Measurements from ENCODE around the gene EXOC6.

EXOC6 gene

GRCh38 chr10:93060887-93061593 lies 212.7 kb downstream of the EXOC6 start:
- peaks cover 4 to 39% (median 30%) of the 10 kb centered on the region in 5 donors for H3K4me1 ChIP-seq (ENCODE audit: control insufficient read depth in 5 of 5, insufficient read depth in 5 of 5, low read length in 5 of 5)

GRCh38 chr10:93061594-93062513 lies 213.5 kb downstream of the EXOC6 start:
- Histone ChIP-seq H3K4me1 (ENCODE audit: control insufficient read depth in 5 of 5, insufficient read depth in 5 of 5, low read length in 5 of 5) (peaks cover 4 to 39% (median 30%) of the 10 kb centered on the region in 5 donors), H3K27me3 (ENCODE audit: control insufficient read depth in 5 of 5, insufficient read depth in 4 of 5, low read length in 5 of 5) (peaks cover 47 to 67% (median 55%) of the 10 kb centered on the region in 5 donors), H3K4me3 (ENCODE audit: low read depth in 1 of 5, low read length in 5 of 5) (peak overlapping the region; percentile 57 to 66 (median 65)), H3K27ac (ENCODE audit: low read depth, low read length) (no peak overlapping the region), H3K36me3 (ENCODE audit: control insufficient read depth in 5 of 5, insufficient read depth in 5 of 5, low read length in 5 of 5) (peaks cover 0 to 6% (median 3%) of the 10 kb centered on the region in 5 donors), H3K9me3 (ENCODE audit: control insufficient read depth in 5 of 5, low read length in 5 of 5) (no peaks in the 10 kb centered on the region), H3K9ac (ENCODE audit: low read length in 5 of 5) (peak overlapping the region in 1 of 5 donors; percentile 43)

More at GRCh38 chr10:93060887-93061593, 212.7 kb downstream of the EXOC6 start:
- Histone ChIP-seq H3K27me3 (ENCODE audit: control insufficient read depth in 5 of 5, insufficient read depth in 4 of 5, low read length in 5 of 5) (peaks cover 40 to 59% (median 48%) of the 10 kb centered on the region in 5 donors), H3K36me3 (ENCODE audit: control insufficient read depth in 5 of 5, insufficient read depth in 5 of 5, low read length in 5 of 5) (peaks cover 0 to 6% (median 3%) of the 10 kb centered on the region in 5 donors), H3K9me3 (ENCODE audit: control insufficient read depth in 5 of 5, low read length in 5 of 5) (no peaks in the 10 kb centered on the region), H3K4me3 (ENCODE audit: low read depth in 1 of 5, low read length in 5 of 5) (peak overlapping the region in 1 of 5 donors; percentile 11), H3K9ac (ENCODE audit: low read length in 5 of 5) (no peak overlapping the region), H3K27ac (ENCODE audit: low read depth, low read length) (no peak overlapping the region)

GRCh38 chr10:93062514-93063143 lies 214.3 kb downstream of the EXOC6 start:
- Histone ChIP-seq H3K36me3 (ENCODE audit: control insufficient read depth in 5 of 5, insufficient read depth in 5 of 5, low read length in 5 of 5) (peaks cover 0 to 6% (median 2%) of the 10 kb centered on the region in 5 donors), H3K9ac (ENCODE audit: low read length in 5 of 5) (peak overlapping the region in 1 of 5 donors; percentile 43), H3K27me3 (ENCODE audit: control insufficient read depth in 5 of 5, insufficient read depth in 4 of 5, low read length in 5 of 5) (peaks cover 54 to 73% (median 61%) of the 10 kb centered on the region in 5 donors), H3K27ac (ENCODE audit: low read depth, low read length) (no peak overlapping the region), H3K9me3 (ENCODE audit: control insufficient read depth in 5 of 5, low read length in 5 of 5) (no peaks in the 10 kb centered on the region), H3K4me1 (ENCODE audit: control insufficient read depth in 5 of 5, insufficient read depth in 5 of 5, low read length in 5 of 5) (peaks cover 4 to 39% (median 30%) of the 10 kb centered on the region in 5 donors), H3K4me3 (ENCODE audit: low read depth in 1 of 5, low read length in 5 of 5) (peak overlapping the region; percentile 57 to 66 (median 65))

GRCh38 chr10:93063144-93063976 lies 215.0 kb downstream of the EXOC6 start:
- Histone ChIP-seq H3K36me3 (ENCODE audit: control insufficient read depth in 5 of 5, insufficient read depth in 5 of 5, low read length in 5 of 5) (peaks cover 0 to 3% (median 0%) of the 10 kb centered on the region in 5 donors), H3K4me1 (ENCODE audit: control insufficient read depth in 5 of 5, insufficient read depth in 5 of 5, low read length in 5 of 5) (peaks cover 4 to 43% (median 33%) of the 10 kb centered on the region in 5 donors), H3K4me3 (ENCODE audit: low read depth in 1 of 5, low read length in 5 of 5) (peak overlapping the region in 1 of 5 donors; percentile 59), H3K27me3 (ENCODE audit: control insufficient read depth in 5 of 5, insufficient read depth in 4 of 5, low read length in 5 of 5) (peaks cover 62 to 80% (median 68%) of the 10 kb centered on the region in 5 donors), H3K9me3 (ENCODE audit: control insufficient read depth in 5 of 5, low read length in 5 of 5) (no peaks in the 10 kb centered on the region), H3K27ac (ENCODE audit: low read depth, low read length) (no peak overlapping the region), H3K9ac (ENCODE audit: low read length in 5 of 5) (no peak overlapping the region)

GRCh38 chr10:93063977-93064660 lies 215.8 kb downstream of the EXOC6 start:
- Histone ChIP-seq H3K9ac (ENCODE audit: low read length in 5 of 5) (no peak overlapping the region), H3K4me3 (ENCODE audit: low read depth in 1 of 5, low read length in 5 of 5) (no peak overlapping the region), H3K27ac (ENCODE audit: low read depth, low read length) (no peak overlapping the region), H3K9me3 (ENCODE audit: control insufficient read depth in 5 of 5, low read length in 5 of 5) (no peaks in the 10 kb centered on the region), H3K36me3 (ENCODE audit: control insufficient read depth in 5 of 5, insufficient read depth in 5 of 5, low read length in 5 of 5) (peaks cover 0 to 3% (median 0%) of the 10 kb centered on the region in 5 donors), H3K4me1 (ENCODE audit: control insufficient read depth in 5 of 5, insufficient read depth in 5 of 5, low read length in 5 of 5) (peaks cover 4 to 51% (median 41%) of the 10 kb centered on the region in 5 donors), H3K27me3 (ENCODE audit: control insufficient read depth in 5 of 5, insufficient read depth in 4 of 5, low read length in 5 of 5) (peaks cover 69 to 84% (median 76%) of the 10 kb centered on the region in 5 donors)

GRCh38 chr10:93064874-93065660 lies 216.7 kb downstream of the EXOC6 start:
- Histone ChIP-seq H3K27me3 (ENCODE audit: control insufficient read depth in 5 of 5, insufficient read depth in 4 of 5, low read length in 5 of 5) (peaks cover 72 to 90% (median 76%) of the 10 kb centered on the region in 5 donors), H3K36me3 (ENCODE audit: control insufficient read depth in 5 of 5, insufficient read depth in 5 of 5, low read length in 5 of 5) (no peaks in the 10 kb centered on the region), H3K4me1 (ENCODE audit: control insufficient read depth in 5 of 5, insufficient read depth in 5 of 5, low read length in 5 of 5) (peaks cover 4 to 50% (median 43%) of the 10 kb centered on the region in 5 donors), H3K27ac (ENCODE audit: low read depth, low read length) (no peak overlapping the region), H3K9ac (ENCODE audit: low read length in 5 of 5) (no peak overlapping the region), H3K9me3 (ENCODE audit: control insufficient read depth in 5 of 5, low read length in 5 of 5) (no peaks in the 10 kb centered on the region), H3K4me3 (ENCODE audit: low read depth in 1 of 5, low read length in 5 of 5) (no peak overlapping the region)

- H3K4me3 ChIP-seq (ENCODE audit: low read depth in 1 of 5, low read length in 5 of 5) = peak overlapping the region in 1 of 5 donors; percentile 16
Observed at GRCh38 chr10:93065675-93066543, 217.6 kb downstream of the EXOC6 start.

GRCh38 chr10:93066544-93066913 lies 218.2 kb downstream of the EXOC6 start:
- no peaks in the 10 kb centered on the region for H3K9me3 ChIP-seq (ENCODE audit: control insufficient read depth in 5 of 5, low read length in 5 of 5)
- peaks cover 71 to 92% (median 78%) of the 10 kb centered on the region in 5 donors for H3K27me3 ChIP-seq (ENCODE audit: control insufficient read depth in 5 of 5, insufficient read depth in 4 of 5, low read length in 5 of 5)
- no peak overlapping the region for H3K9ac ChIP-seq (ENCODE audit: low read length in 5 of 5)
- H3K4me1 ChIP-seq (ENCODE audit: control insufficient read depth in 5 of 5, insufficient read depth in 5 of 5, low read length in 5 of 5) = peaks cover 4 to 36% (median 33%) of the 10 kb centered on the region in 5 donors
- no peak overlapping the region for H3K27ac ChIP-seq (ENCODE audit: low read depth, low read length)
- H3K36me3 ChIP-seq (ENCODE audit: control insufficient read depth in 5 of 5, insufficient read depth in 5 of 5, low read length in 5 of 5) = no peaks in the 10 kb centered on the region
- no peak overlapping the region for H3K4me3 ChIP-seq (ENCODE audit: low read depth in 1 of 5, low read length in 5 of 5)

More at GRCh38 chr10:93065675-93066543, 217.6 kb downstream of the EXOC6 start:
- no peaks in the 10 kb centered on the region for H3K9me3 ChIP-seq (ENCODE audit: control insufficient read depth in 5 of 5, low read length in 5 of 5)
- H3K36me3 ChIP-seq (ENCODE audit: control insufficient read depth in 5 of 5, insufficient read depth in 5 of 5, low read length in 5 of 5) = no peaks in the 10 kb centered on the region
- peaks cover 4 to 42% (median 40%) of the 10 kb centered on the region in 5 donors for H3K4me1 ChIP-seq (ENCODE audit: control insufficient read depth in 5 of 5, insufficient read depth in 5 of 5, low read length in 5 of 5)
- peaks cover 73 to 93% (median 80%) of the 10 kb centered on the region in 5 donors for H3K27me3 ChIP-seq (ENCODE audit: control insufficient read depth in 5 of 5, insufficient read depth in 4 of 5, low read length in 5 of 5)
- H3K9ac ChIP-seq (ENCODE audit: low read length in 5 of 5) = no peak overlapping the region
- H3K27ac ChIP-seq (ENCODE audit: low read depth, low read length) = no peak overlapping the region
